ENCODE results near the gene LDB2. TPM values are rescaled to one million over a fixed set of nuclear protein-coding genes. Genes with fewer than 3 reads are reported as not detected.
A peak's percentile ranks its signal among the peaks of the same experiment; 100 is the strongest.

LDB2 gene
- total RNA-seq, 1 experiment from 2014 or later, result 8.0 TPM

GRCh38 chr4:16733509-16733908 lies 164.9 kb downstream of the LDB2 start:
- no peak overlapping the region for H3K4me3 ChIP-seq
- 0 out of 2 replicates have a peak, but pooled peaks cover 4% of the 10 kb centered on the region for H3K27me3 ChIP-seq (replicated peaks)
- no peaks in the 10 kb centered on the region for H3K9me3 ChIP-seq (replicated peaks)
- DNase-seq (ENCODE audit: low read depth in 1 of 2, low spot score in 2 of 2), result no peak
- no peak overlapping the region for H3K27ac ChIP-seq
- no peaks in the 10 kb centered on the region for H3K4me1 ChIP-seq (replicated peaks)
- H3K36me3 ChIP-seq, result no peaks in the 10 kb centered on the region

GRCh38 chr4:16732741-16733140 lies 165.7 kb downstream of the LDB2 start:
- DNase-seq (ENCODE audit: low read depth in 1 of 2, low spot score in 2 of 2), result no peak
- H3K27me3 ChIP-seq (replicated peaks), result 0 out of 2 replicates have a peak, but pooled peaks cover 4% of the 10 kb centered on the region
- H3K36me3 ChIP-seq, result no peaks in the 10 kb centered on the region
- H3K9me3 ChIP-seq (replicated peaks), result no peaks in the 10 kb centered on the region
- H3K27ac ChIP-seq, result no peak overlapping the region
- no peak overlapping the region for H3K4me3 ChIP-seq
- H3K4me1 ChIP-seq (replicated peaks), result no peaks in the 10 kb centered on the region

GRCh38 chr4:16731776-16732380 lies 166.6 kb downstream of the LDB2 start:
- no peaks in the 10 kb centered on the region for H3K4me1 ChIP-seq (replicated peaks)
- H3K27ac ChIP-seq, result no peak overlapping the region
- H3K36me3 ChIP-seq, result no peaks in the 10 kb centered on the region
- H3K27me3 ChIP-seq (replicated peaks), result 0 out of 2 replicates have a peak, but pooled peaks cover 4% of the 10 kb centered on the region
- no peak for DNase-seq (ENCODE audit: low read depth in 1 of 2, low spot score in 2 of 2)
- no peaks in the 10 kb centered on the region for H3K9me3 ChIP-seq (replicated peaks)
- no peak overlapping the region for H3K4me3 ChIP-seq

- no peak overlapping the region for H3K4me3 ChIP-seq
- no peak overlapping the region for H3K27ac ChIP-seq
- DNase-seq (ENCODE audit: low read depth in 1 of 2, low spot score in 2 of 2), result no peak
- 0 out of 2 replicates have a peak, but pooled peaks cover 4% of the 10 kb centered on the region for H3K27me3 ChIP-seq (replicated peaks)
- H3K4me1 ChIP-seq (replicated peaks), result no peaks in the 10 kb centered on the region
- no peaks in the 10 kb centered on the region for H3K36me3 ChIP-seq
- no peaks in the 10 kb centered on the region for H3K9me3 ChIP-seq (replicated peaks)
These were observed 167.8 kb downstream of the LDB2 start for GRCh38 chr4:16730522-16731205.

- Histone ChIP-seq H3K4me1 (replicated peaks) (no peaks in the 10 kb centered on the region), H3K27me3 (replicated peaks) (0 out of 2 replicates have a peak, but pooled peaks cover 4% of the 10 kb centered on the region), H3K4me3 (no peak overlapping the region), H3K27ac (no peak overlapping the region), H3K36me3 (no peaks in the 10 kb centered on the region), H3K9me3 (replicated peaks) (no peaks in the 10 kb centered on the region)
- no peak for DNase-seq (ENCODE audit: low read depth in 1 of 2, low spot score in 2 of 2)
These were observed 169.1 kb downstream of the LDB2 start for GRCh38 chr4:16729336-16729735.

- H3K27ac ChIP-seq, result no peak overlapping the region
- no peaks in the 10 kb centered on the region for H3K4me1 ChIP-seq (replicated peaks)
- H3K9me3 ChIP-seq (replicated peaks), result no peaks in the 10 kb centered on the region
- no peak for DNase-seq (ENCODE audit: low read depth in 1 of 2, low spot score in 2 of 2)
- no peaks in the 10 kb centered on the region for H3K36me3 ChIP-seq
- H3K27me3 ChIP-seq (replicated peaks), result 0 out of 2 replicates have a peak, but pooled peaks cover 4% of the 10 kb centered on the region
- no peak overlapping the region for H3K4me3 ChIP-seq
These were observed 169.6 kb downstream of the LDB2 start for GRCh38 chr4:16728849-16729248.

GRCh38 chr4:16728111-16728510 lies 170.3 kb downstream of the LDB2 start:
- H3K27ac ChIP-seq, result no peak overlapping the region
- H3K4me1 ChIP-seq (replicated peaks), result no peaks in the 10 kb centered on the region
- no peaks in the 10 kb centered on the region for H3K36me3 ChIP-seq

GRCh38 chr4:16727218-16727617 lies 171.2 kb downstream of the LDB2 start:
- Histone ChIP-seq H3K4me1 (replicated peaks) (peaks cover 3% of the 10 kb centered on the region), H3K4me3 (no peak overlapping the region), H3K36me3 (no peaks in the 10 kb centered on the region), H3K27ac (no peak overlapping the region), H3K9me3 (replicated peaks) (no peaks in the 10 kb centered on the region), H3K27me3 (replicated peaks) (0 out of 2 replicates have a peak, but pooled peaks cover 4% of the 10 kb centered on the region)
- no peak for DNase-seq (ENCODE audit: low read depth in 1 of 2, low spot score in 2 of 2)

More at GRCh38 chr4:16728111-16728510, 170.3 kb downstream of the LDB2 start:
- 0 out of 2 replicates have a peak, but pooled peaks cover 4% of the 10 kb centered on the region for H3K27me3 ChIP-seq (replicated peaks)
- no peaks in the 10 kb centered on the region for H3K9me3 ChIP-seq (replicated peaks)
- H3K4me3 ChIP-seq, result no peak overlapping the region
- DNase-seq (ENCODE audit: low read depth in 1 of 2, low spot score in 2 of 2), result no peak

- DNase-seq (ENCODE audit: low read depth in 1 of 2, low spot score in 2 of 2), result no peak
- Histone ChIP-seq H3K27ac (no peak overlapping the region), H3K36me3 (no peaks in the 10 kb centered on the region), H3K9me3 (replicated peaks) (no peaks in the 10 kb centered on the region), H3K27me3 (replicated peaks) (0 out of 2 replicates have a peak, but pooled peaks cover 4% of the 10 kb centered on the region), H3K4me3 (no peak overlapping the region), H3K4me1 (replicated peaks) (peaks cover 9% of the 10 kb centered on the region)
These were observed 171.9 kb downstream of the LDB2 start for GRCh38 chr4:16726368-16727050.

- Histone ChIP-seq H3K27me3 (replicated peaks) (0 out of 2 replicates have a peak, but pooled peaks cover 4% of the 10 kb centered on the region), H3K27ac (no peak overlapping the region), H3K9me3 (replicated peaks) (no peaks in the 10 kb centered on the region), H3K4me3 (no peak overlapping the region), H3K4me1 (replicated peaks) (peaks cover 18% of the 10 kb centered on the region), H3K36me3 (no peaks in the 10 kb centered on the region)
- DNase-seq (ENCODE audit: low read depth in 1 of 2, low spot score in 2 of 2), result no peak
These were observed 173.2 kb downstream of the LDB2 start for GRCh38 chr4:16725252-16725651.

- H3K27me3 ChIP-seq (replicated peaks), result no peaks in the 10 kb centered on the region
- no peak overlapping the region for H3K4me3 ChIP-seq
- no peak overlapping the region for H3K27ac ChIP-seq
- H3K36me3 ChIP-seq, result no peaks in the 10 kb centered on the region
- no peak for DNase-seq (ENCODE audit: low read depth in 1 of 2, low spot score in 2 of 2)
- H3K9me3 ChIP-seq (replicated peaks), result no peaks in the 10 kb centered on the region
- peaks cover 18% of the 10 kb centered on the region for H3K4me1 ChIP-seq (replicated peaks)
These were observed 176.0 kb downstream of the LDB2 start for GRCh38 chr4:16722416-16722815.

GRCh38 chr4:16721613-16722291 lies 176.7 kb downstream of the LDB2 start:
- Histone ChIP-seq H3K36me3 (no peaks in the 10 kb centered on the region), H3K9me3 (replicated peaks) (no peaks in the 10 kb centered on the region), H3K27ac (peak overlapping the region; percentile 7), H3K4me1 (replicated peaks) (peaks cover 18% of the 10 kb centered on the region), H3K27me3 (replicated peaks) (no peaks in the 10 kb centered on the region), H3K4me3 (no peak overlapping the region)
- peak in 1 of 2 experiments; percentile 65 for DNase-seq (ENCODE audit: low read depth in 1 of 2, low spot score in 2 of 2)

- DNase-seq (ENCODE audit: low read depth in 1 of 2, low spot score in 2 of 2), result no peak
- no peak overlapping the region for H3K4me3 ChIP-seq
- H3K27me3 ChIP-seq (replicated peaks), result no peaks in the 10 kb centered on the region
- peaks cover 18% of the 10 kb centered on the region for H3K4me1 ChIP-seq (replicated peaks)
- H3K36me3 ChIP-seq, result no peaks in the 10 kb centered on the region
- H3K9me3 ChIP-seq (replicated peaks), result no peaks in the 10 kb centered on the region
- no peak overlapping the region for H3K27ac ChIP-seq
These were observed 177.7 kb downstream of the LDB2 start for GRCh38 chr4:16720761-16721160.

Data from SJSA1 (cell line).